Choroid plexus epithelial cell (primary cell): Measurements from ENCODE around the gene RNU6-9.

ENCODE experiments used
- DNase-seq: peaks from one replicate; pipeline ENCODE4 v3.0.0-alpha.2; 2010; ENCODE audit warnings: low read depth
- H3K4me3 ChIP-seq: 2 replicates; pipeline ENCODE4 v1.5.1; 2011; ENCODE audit warnings: low read depth, mild to moderate bottlenecking, control low read depth, low read length, moderate library complexity
- CTCF ChIP-seq: conservative IDR thresholded peaks from 2 replicates; pipeline ENCODE4 v1.5.1; 2011; ENCODE audit warnings: low read depth, mild to moderate bottlenecking, control low read depth, inconsistent platforms, low read length, moderate library complexity

Gene RNU6-9

GRCh38 chr19:918481-919198 lies 25.4 kb downstream of the RNU6-9 start:
- DNase-seq = no peak
- no peak for TF ChIP-seq CTCF
- no peak overlapping the region for H3K4me3 ChIP-seq

GRCh38 chr19:919199-920050 lies 26.1 kb downstream of the RNU6-9 start:
- H3K4me3 ChIP-seq = no peak overlapping the region
- DNase-seq = no peak
- no peak for TF ChIP-seq CTCF

GRCh38 chr19:920051-920864 lies 27.0 kb downstream of the RNU6-9 start:
- no peak for TF ChIP-seq CTCF
- DNase-seq = no peak
- H3K4me3 ChIP-seq = peak overlapping the region; percentile 29

- H3K4me3 ChIP-seq = peak overlapping the region; percentile 91
- TF ChIP-seq CTCF = no peak
- no peak for DNase-seq
Measured at GRCh38 chr19:924553-925086, 31.3 kb downstream of the RNU6-9 start.

- peak overlapping the region; percentile 91 for H3K4me3 ChIP-seq
- TF ChIP-seq CTCF = no peak
- no peak for DNase-seq
Measured at GRCh38 chr19:925087-925525, 31.8 kb downstream of the RNU6-9 start.

- peak; percentile 86 for DNase-seq
- no peak for TF ChIP-seq CTCF
- peak within 1 kb of the TSS; percentile 91 for H3K4me3 ChIP-seq
Measured at GRCh38 chr19:925526-926322, 32.4 kb downstream of the RNU6-9 start, which contains the start of gene ARID3A. TSS of gene ARID3A (plus strand) at chr19:926035. CDS start at chr19:929529, 3,494 bp downstream.
